DND-41 (cell line): ENCODE measurements around the gene KRTAP5-11.
A peak's percentile ranks its signal among the peaks of the same experiment; 100 is the strongest.
"Not testable (repeated sequence)": the region's sequence is repeated elsewhere in the genome, so short reads cannot be mapped to it uniquely, and the experiment has no call there.

ENCODE experiments used
- ATAC-seq: fragments of 200-7000 bp; cut with Tn5 transposase; 3 replicates; pipeline ENCODE4 v1.9.1; 2021; ENCODE audit warnings: low read depth; ENCODE audit not compliant: insufficient read depth
- DNase-seq: peaks from one replicate; pipeline ENCODE4 v3.0.0-alpha.2; 2020
- H2AFZ ChIP-seq: 2 replicates; pipeline ENCODE4 v1.6.0; 2012; ENCODE audit warnings: low read depth, low read length
- H3K27ac ChIP-seq: 2 replicates; pipeline ENCODE4 v1.5.1; 2012; ENCODE audit warnings: low read length, inconsistent platforms
- H3K27me3 ChIP-seq: fragments of 200-600 bp; sonication (generic); 2 replicates; pipeline ENCODE4 v1.6.0; 2012; ENCODE audit warnings: low read length, mild to moderate bottlenecking, inconsistent platforms; ENCODE audit not compliant: insufficient read depth, poor library complexity
- H3K36me3 ChIP-seq: 2 replicates; pipeline ENCODE4 v1.5.1; 2012; ENCODE audit warnings: low read length, inconsistent platforms; ENCODE audit not compliant: insufficient read depth
- H3K4me1 ChIP-seq: 2 replicates; pipeline ENCODE4 v1.5.1; 2012; ENCODE audit warnings: mild to moderate bottlenecking, low read length; ENCODE audit not compliant: insufficient read depth
- H3K4me2 ChIP-seq: 2 replicates; pipeline ENCODE4 v1.6.0; 2012; ENCODE audit warnings: mild to moderate bottlenecking, moderate library complexity, low read length, inconsistent platforms; ENCODE audit not compliant: insufficient read depth
- H3K4me3 ChIP-seq, 2 experiments: fragments of 200-600 bp in 1 of 2; shearing (Covaris generic) in 1 of 2; 2 replicates each; pipeline ENCODE4 v1.5.1; 2012 to 2016; ENCODE audit warnings: inconsistent platforms in 2 of 2, low read length in 2 of 2, mild to moderate bottlenecking in 2 of 2, low read depth in 1 of 2, moderate library complexity in 1 of 2
- H3K79me2 ChIP-seq: 2 replicates; pipeline ENCODE4 v1.6.0; 2012; ENCODE audit warnings: low read length, inconsistent platforms; ENCODE audit not compliant: insufficient read depth
- H3K9ac ChIP-seq: 2 replicates; pipeline ENCODE4 v1.6.0; 2012; ENCODE audit warnings: low read depth, mild to moderate bottlenecking, inconsistent platforms, low read length, moderate library complexity
- H3K9me3 ChIP-seq: 2 replicates; pipeline ENCODE4 v1.5.1; 2012; ENCODE audit warnings: low read length, moderate library complexity, mild to moderate bottlenecking, inconsistent platforms; ENCODE audit not compliant: insufficient read depth, severe bottlenecking
- H4K20me1 ChIP-seq: 2 replicates; pipeline ENCODE4 v1.6.0; 2012; ENCODE audit warnings: low read length; ENCODE audit not compliant: insufficient read depth
- CTCF ChIP-seq: IDR thresholded peaks from 2 replicates; pipeline ENCODE4 v1.5.1; 2012; ENCODE audit warnings: borderline replicate concordance, low read length, moderate library complexity, mild to moderate bottlenecking; ENCODE audit not compliant: poor library complexity, severe bottlenecking; ENCODE audit errors: extremely low read depth
- EZH2 ChIP-seq: IDR thresholded peaks from 3 replicates; pipeline ENCODE4 v1.6.1; 2012; ENCODE audit warnings: borderline replicate concordance, low read depth, mild to moderate bottlenecking, moderate library complexity, low read length, inconsistent platforms; ENCODE audit not compliant: severe bottlenecking

Gene KRTAP5-11

GRCh38 chr11:71543866-71544265 lies 38.8 kb downstream of the KRTAP5-11 start:
- Histone ChIP-seq H3K36me3 (no peaks in the 10 kb centered on the region), H3K4me3 (no peak overlapping the region), H3K27ac (no peak overlapping the region), H3K9me3 (no peaks in the 10 kb centered on the region), H3K4me1 (no peaks in the 10 kb centered on the region), H3K9ac (no peak overlapping the region), H2AFZ (no peak overlapping the region), H3K79me2 (no peaks in the 10 kb centered on the region), H3K27me3 (peaks cover 3% of the 10 kb centered on the region), H4K20me1 (no peaks in the 10 kb centered on the region), H3K4me2 (no peak overlapping the region)
- TF ChIP-seq EZH2: no peak
- no peak for TF ChIP-seq CTCF
- peak; percentile 57; the same call in 1 of the 3 replicates for ATAC-seq
- peak; percentile 11 for DNase-seq

- Histone ChIP-seq H3K4me1 (no peaks in the 10 kb centered on the region), H3K9ac (no peak overlapping the region), H3K79me2 (no peaks in the 10 kb centered on the region), H4K20me1 (no peaks in the 10 kb centered on the region), H3K9me3 (no peaks in the 10 kb centered on the region), H2AFZ (no peak overlapping the region), H3K4me3 (no peak overlapping the region), H3K27ac (no peak overlapping the region), H3K4me2 (no peak overlapping the region), H3K36me3 (no peaks in the 10 kb centered on the region), H3K27me3 (peaks cover 2% of the 10 kb centered on the region)
- TF ChIP-seq EZH2: no peak
- no peak for ATAC-seq
- no peak for DNase-seq
Observed at GRCh38 chr11:71542879-71543777, 39.5 kb downstream of the KRTAP5-11 start.

GRCh38 chr11:71542382-71542781 lies 40.3 kb downstream of the KRTAP5-11 start:
- Histone ChIP-seq H3K9ac (no peak overlapping the region), H3K9me3 (no peaks in the 10 kb centered on the region), H3K27ac (no peak overlapping the region), H2AFZ (no peak overlapping the region), H4K20me1 (no peaks in the 10 kb centered on the region), H3K79me2 (no peaks in the 10 kb centered on the region), H3K27me3 (peaks cover 2% of the 10 kb centered on the region), H3K36me3 (no peaks in the 10 kb centered on the region), H3K4me1 (no peaks in the 10 kb centered on the region), H3K4me2 (no peak overlapping the region), H3K4me3 (no peak overlapping the region)
- no peak for TF ChIP-seq EZH2
- TF ChIP-seq CTCF: no peak
- ATAC-seq (no peak), DNase-seq (no peak)

- ATAC-seq, DNase-seq, H3K27me3 ChIP-seq, H3K9me3 ChIP-seq, H3K79me2 ChIP-seq, H4K20me1 ChIP-seq, H3K27ac ChIP-seq, H3K36me3 ChIP-seq, H3K4me2 ChIP-seq, H3K9ac ChIP-seq, H2AFZ ChIP-seq, H3K4me1 ChIP-seq, H3K4me3 ChIP-seq: not testable (repeated sequence)
Observed at GRCh38 chr11:71540521-71541304, 42.0 kb downstream of the KRTAP5-11 start.

GRCh38 chr11:71539971-71540370 lies 42.7 kb downstream of the KRTAP5-11 start:
- H3K4me1 ChIP-seq, H4K20me1 ChIP-seq, DNase-seq, H3K4me2 ChIP-seq, H3K9ac ChIP-seq, H2AFZ ChIP-seq, ATAC-seq, H3K27me3 ChIP-seq, H3K36me3 ChIP-seq, H3K79me2 ChIP-seq, H3K27ac ChIP-seq, H3K9me3 ChIP-seq, H3K4me3 ChIP-seq: not testable (repeated sequence)
